ENCODE results near the gene MELTF.

DNA sequence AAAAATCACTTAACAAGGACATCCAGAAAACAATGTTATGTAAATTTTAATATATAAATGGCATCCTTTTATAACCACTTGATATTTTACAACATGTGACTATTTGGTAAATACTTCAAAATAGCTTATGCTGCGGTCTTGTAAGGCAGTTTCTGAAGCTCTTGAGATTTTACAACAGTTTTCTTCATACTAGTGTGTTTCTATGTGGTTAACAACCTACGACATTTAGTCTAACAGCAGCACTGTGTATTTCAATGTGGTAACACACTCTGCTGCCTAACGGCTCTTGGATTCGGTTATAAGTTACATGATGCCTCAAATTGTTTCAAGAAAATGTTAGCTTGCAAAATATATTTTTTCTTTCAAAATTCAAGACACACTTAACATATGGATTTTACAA lies 12.9 kb upstream of the MELTF start:
- TF ChIP-seq, protein P1, sequence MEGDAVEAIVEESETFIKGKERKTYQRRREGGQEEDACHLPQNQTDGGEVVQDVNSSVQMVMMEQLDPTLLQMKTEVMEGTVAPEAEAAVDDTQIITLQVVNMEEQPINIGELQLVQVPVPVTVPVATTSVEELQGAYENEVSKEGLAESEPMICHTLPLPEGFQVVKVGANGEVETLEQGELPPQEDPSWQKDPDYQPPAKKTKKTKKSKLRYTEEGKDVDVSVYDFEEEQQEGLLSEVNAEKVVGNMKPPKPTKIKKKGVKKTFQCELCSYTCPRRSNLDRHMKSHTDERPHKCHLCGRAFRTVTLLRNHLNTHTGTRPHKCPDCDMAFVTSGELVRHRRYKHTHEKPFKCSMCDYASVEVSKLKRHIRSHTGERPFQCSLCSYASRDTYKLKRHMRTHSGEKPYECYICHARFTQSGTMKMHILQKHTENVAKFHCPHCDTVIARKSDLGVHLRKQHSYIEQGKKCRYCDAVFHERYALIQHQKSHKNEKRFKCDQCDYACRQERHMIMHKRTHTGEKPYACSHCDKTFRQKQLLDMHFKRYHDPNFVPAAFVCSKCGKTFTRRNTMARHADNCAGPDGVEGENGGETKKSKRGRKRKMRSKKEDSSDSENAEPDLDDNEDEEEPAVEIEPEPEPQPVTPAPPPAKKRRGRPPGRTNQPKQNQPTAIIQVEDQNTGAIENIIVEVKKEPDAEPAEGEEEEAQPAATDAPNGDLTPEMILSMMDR (IDR thresholded peaks at IDR 0.05), result no peak
- no peak for TF ChIP-seq POLR2A (IDR thresholded peaks at IDR 0.05)

Data from Peyer's patch (tissue), 4 donors.